ENCODE results near the gene FH.

FH gene

DNA sequence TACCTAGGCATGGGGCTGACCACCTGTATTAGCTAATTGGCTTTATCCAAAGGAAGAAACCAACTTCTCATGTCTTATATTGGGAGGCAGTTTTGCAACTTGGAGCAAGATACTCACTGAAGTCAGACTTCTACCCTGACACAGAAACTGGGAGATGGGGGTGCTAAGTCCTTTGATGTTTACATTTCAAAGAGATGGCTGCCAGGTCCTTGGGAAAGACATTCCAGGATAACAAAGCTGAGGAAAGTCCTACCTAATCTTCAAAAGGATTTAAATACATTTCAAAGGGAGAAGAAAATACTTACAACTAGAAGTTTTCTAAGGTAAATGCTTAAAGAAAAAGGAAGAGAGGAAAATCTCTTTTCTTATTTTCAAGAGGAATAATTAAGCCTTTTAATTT lies 62.1 kb downstream of the FH start:
- no peak for DNase-seq (ENCODE audit: low spot score)

DNA sequence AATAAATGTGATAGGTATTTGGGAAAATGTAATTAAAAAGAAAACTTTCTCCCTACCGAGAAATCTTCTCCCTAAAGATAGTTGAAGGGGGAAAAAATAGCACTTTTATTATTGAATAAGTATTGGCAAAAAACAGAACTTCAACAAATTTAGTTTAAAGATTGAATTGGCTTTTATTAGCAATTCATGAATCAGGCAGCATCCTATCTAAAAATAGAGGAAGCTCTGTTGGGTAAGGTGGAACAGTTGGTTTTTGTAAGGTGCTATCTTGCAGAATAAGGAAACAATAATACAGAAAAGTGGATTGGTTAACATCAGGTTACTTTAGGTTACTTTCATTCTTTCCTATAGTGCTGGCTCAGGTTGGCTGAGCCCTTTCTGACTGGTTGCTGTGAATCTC lies 62.8 kb downstream of the FH start:
- no peak for DNase-seq (ENCODE audit: low spot score)

DNA sequence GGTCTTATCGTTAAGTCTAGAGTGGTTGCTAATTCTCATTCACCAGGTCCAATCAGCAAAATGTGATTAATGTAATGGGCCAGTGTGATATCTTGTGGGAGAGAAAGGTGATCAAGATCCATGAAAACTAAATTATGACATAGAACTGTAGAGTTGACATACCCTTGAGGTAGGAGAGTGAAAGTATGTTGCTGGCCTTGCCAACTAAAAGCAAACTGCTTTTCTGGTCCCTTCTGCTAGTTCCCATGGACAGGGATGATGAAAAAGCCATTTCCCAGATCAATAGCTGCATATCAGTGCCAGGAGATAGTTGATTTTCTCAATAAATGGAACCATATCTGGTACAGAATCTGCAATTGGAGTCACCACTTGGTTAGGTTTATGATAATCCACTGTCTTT lies 65.8 kb downstream of the FH start:
- DNase-seq (ENCODE audit: low spot score) = no peak

DNA sequence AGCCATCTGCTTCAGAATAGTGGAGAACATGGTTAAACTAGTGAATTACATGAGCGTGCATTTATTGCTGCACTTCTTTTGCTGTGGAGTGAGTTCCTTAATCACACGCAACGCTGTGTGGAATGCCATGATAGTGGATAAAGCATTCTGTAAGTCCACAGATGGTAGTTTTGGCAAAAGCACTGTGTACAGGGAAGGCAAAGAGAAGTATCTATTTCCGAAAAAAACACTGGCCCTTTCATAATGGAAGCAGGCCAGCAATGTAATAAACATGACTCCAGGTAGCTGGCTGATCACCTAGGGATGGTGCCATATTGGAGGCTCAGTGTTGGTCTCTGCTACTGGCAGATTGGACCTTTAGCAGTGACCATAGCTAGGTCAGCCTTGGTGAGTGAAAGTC lies 67.6 kb downstream of the FH start:
- DNase-seq (ENCODE audit: low spot score) = no peak
